Right lobe of liver (tissue), 4 donors: ENCODE measurements around the gene ERRFI1.

Experiments
- POLR2A ChIP-seq: fragments of 450-650 bp; IDR thresholded peaks from one replicate; pipeline ENCODE4 v1.6.1; 2017; ENCODE audit warnings: antibody characterized with exemption, mild to moderate bottlenecking
- TF ChIP-seq, protein P1 (sequence below), 4 donors: fragments of 200-600 bp in 3 of 4; fragments of 450-650 bp in 1 of 4; IDR thresholded peaks; one replicate each; pipeline versions ENCODE4 v1.5.1 to v1.8.0; 2016 to 2022; ENCODE audit warnings: antibody characterized with exemption in 4 of 4, mild to moderate bottlenecking in 2 of 4
- donor health status: DM: no; HTN: no; CAD: no.
- donor health status: DM: no; HTN: no; CAD: no.
- donor health status: DM: no; HTN: yes; CAD: no.

DNA sequence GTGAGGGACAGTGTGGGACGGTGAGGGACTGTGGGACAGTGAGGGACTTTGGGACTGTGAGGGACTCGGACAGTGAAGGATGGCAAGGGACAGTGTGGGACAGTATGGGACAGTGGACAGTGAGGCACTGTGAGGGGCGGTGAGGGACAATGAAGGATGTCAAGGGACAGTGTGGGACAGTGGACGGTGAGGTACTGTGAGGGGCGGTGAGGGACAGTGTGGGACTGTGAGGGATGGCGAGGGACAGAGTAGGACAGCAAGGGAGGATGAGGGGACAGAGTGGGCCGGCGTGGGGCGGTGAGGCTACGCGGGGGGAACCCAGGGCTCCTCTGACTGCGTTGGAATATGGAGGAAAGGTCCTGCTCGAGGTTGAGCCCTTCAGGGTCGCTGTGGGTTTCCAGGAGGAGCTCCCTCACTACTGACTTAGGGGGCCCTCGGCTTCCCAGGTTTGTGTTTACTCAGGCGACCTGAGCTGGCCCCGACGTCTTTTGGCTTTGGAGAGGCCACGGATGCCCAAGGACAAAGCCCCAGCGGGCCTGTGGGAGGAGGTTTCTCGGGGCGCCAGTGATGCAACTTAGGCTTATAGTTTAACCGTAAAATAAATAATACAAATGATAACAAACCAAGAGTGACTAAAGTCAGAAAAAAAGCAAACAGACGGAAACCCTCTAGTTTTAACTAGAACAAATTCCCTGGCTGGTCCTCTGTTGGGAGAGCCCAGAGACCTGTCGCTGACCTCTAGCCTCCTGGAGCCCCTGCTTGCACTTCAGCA is 1.1 kb upstream of the ERRFI1 start:
- TF ChIP-seq, protein P1, sequence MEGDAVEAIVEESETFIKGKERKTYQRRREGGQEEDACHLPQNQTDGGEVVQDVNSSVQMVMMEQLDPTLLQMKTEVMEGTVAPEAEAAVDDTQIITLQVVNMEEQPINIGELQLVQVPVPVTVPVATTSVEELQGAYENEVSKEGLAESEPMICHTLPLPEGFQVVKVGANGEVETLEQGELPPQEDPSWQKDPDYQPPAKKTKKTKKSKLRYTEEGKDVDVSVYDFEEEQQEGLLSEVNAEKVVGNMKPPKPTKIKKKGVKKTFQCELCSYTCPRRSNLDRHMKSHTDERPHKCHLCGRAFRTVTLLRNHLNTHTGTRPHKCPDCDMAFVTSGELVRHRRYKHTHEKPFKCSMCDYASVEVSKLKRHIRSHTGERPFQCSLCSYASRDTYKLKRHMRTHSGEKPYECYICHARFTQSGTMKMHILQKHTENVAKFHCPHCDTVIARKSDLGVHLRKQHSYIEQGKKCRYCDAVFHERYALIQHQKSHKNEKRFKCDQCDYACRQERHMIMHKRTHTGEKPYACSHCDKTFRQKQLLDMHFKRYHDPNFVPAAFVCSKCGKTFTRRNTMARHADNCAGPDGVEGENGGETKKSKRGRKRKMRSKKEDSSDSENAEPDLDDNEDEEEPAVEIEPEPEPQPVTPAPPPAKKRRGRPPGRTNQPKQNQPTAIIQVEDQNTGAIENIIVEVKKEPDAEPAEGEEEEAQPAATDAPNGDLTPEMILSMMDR (IDR thresholded peaks at IDR 0.05) = no peak
- TF ChIP-seq POLR2A = peak; percentile 65
